SK-N-SH (cell line): ENCODE measurements around the gene SORBS1. TPM values are rescaled to one million over a fixed set of nuclear protein-coding genes. Genes with fewer than 3 reads are reported as not detected.

Source experiments
- CTCF ChIA-PET: fragments of 300-600, 350-600 bp; formaldehyde crosslinking; extraction: SDS; loops from one replicate; lab custom pipeline; 2021; lab: Yijun Ruan, JAX
- POLR2A ChIA-PET: fragments of 350-600 bp; sonication (Branson Sonifier 250); formaldehyde crosslinking; extraction: SDS; loops from one replicate; lab custom pipeline; 2020; ENCODE audit warnings: antibody characterized with exemption, inconsistent platforms; lab: Yijun Ruan, JAX
- DNase-seq: peaks from one replicate; pipeline ENCODE4 v3.0.0; 2012
- H2AFZ ChIP-seq: fragments of 200-600 bp; sonication (generic); 2 replicates; pipeline ENCODE4 v1.8.1; 2016; ENCODE audit warnings: antibody characterized with exemption, mild to moderate bottlenecking, low read depth
- H3F3A ChIP-seq: fragments of 200-600 bp; sonication (generic); replicated peaks from 2 replicates; pipeline ENCODE3; 2016; ENCODE audit warnings: antibody characterized with exemption, mild to moderate bottlenecking; ENCODE audit not compliant: insufficient read depth
- H3K27ac ChIP-seq, 2 experiments: fragments of 200-500 bp in 1 of 2; fragments of 200-600 bp in 1 of 2; sonication (Bioruptor generic) in 1 of 2; sonication (generic), shearing (Covaris generic) in 1 of 2; 2 replicates each; pipeline versions ENCODE4 v1.5.1 to v1.6.1; 2014 to 2016; ENCODE audit warnings: low read depth in 2 of 2, inconsistent platforms in 1 of 2, low read length in 1 of 2, mild to moderate bottlenecking in 1 of 2, mixed read lengths in 1 of 2
- H3K27me3 ChIP-seq: fragments of 200-600 bp; sonication (generic), shearing (Covaris generic); 2 replicates; pipeline ENCODE4 v1.6.1; 2016; ENCODE audit warnings: mixed run types; ENCODE audit not compliant: insufficient read depth
- H3K36me3 ChIP-seq, 2 experiments: fragments of 200-500 bp in 1 of 2; fragments of 200-600 bp in 1 of 2; sonication (Bioruptor generic) in 1 of 2; sonication (generic) in 1 of 2; replicated peaks in 1 of 2; 2 replicates each; pipeline versions ENCODE3 to v1.5.1; 2014 to 2016; ENCODE audit warnings: low read length in 1 of 2, mild to moderate bottlenecking in 1 of 2; ENCODE audit not compliant: insufficient read depth in 2 of 2, control insufficient read depth in 1 of 2
- H3K4me1 ChIP-seq, 2 experiments: fragments of 200-500 bp in 1 of 2; fragments of 200-600 bp in 1 of 2; sonication (Bioruptor generic) in 1 of 2; sonication (generic), shearing (Covaris generic) in 1 of 2; 2 replicates each; pipeline versions ENCODE4 v1.5.1 to v1.6.1; 2014 to 2016; ENCODE audit warnings: low read depth in 1 of 2, low read length in 1 of 2, mixed run types in 1 of 2; ENCODE audit not compliant: insufficient read depth in 2 of 2, control insufficient read depth in 1 of 2
- H3K4me2 ChIP-seq: fragments of 200-600 bp; sonication (generic), shearing (Covaris generic); 2 replicates; pipeline ENCODE4 v1.6.1; 2017; ENCODE audit warnings: mixed run types
- H3K4me3 ChIP-seq, 2 experiments: fragments of 200-500 bp in 1 of 2; fragments of 200-600 bp in 1 of 2; sonication (Bioruptor generic) in 1 of 2; sonication (generic), shearing (Covaris generic) in 1 of 2; 2 replicates each; pipeline versions ENCODE4 v1.5.1 to v1.8.1; 2014 to 2016; ENCODE audit warnings: low read depth in 2 of 2, inconsistent platforms in 1 of 2, low read length in 1 of 2, mild to moderate bottlenecking in 1 of 2, mixed read lengths in 1 of 2, moderate library complexity in 1 of 2
- H3K79me2 ChIP-seq: fragments of 200-600 bp; sonication (generic); 2 replicates; pipeline ENCODE4 v1.8.1; 2017; ENCODE audit warnings: mild to moderate bottlenecking; ENCODE audit not compliant: insufficient read depth
- H3K9ac ChIP-seq: fragments of 200-600 bp; sonication (generic); 2 replicates; pipeline ENCODE4 v1.6.1; 2017; ENCODE audit warnings: mixed run types
- H3K9me2 ChIP-seq: fragments of 200-600 bp; sonication (generic); 2 replicates; pipeline ENCODE4 v1.6.1; 2017; ENCODE audit warnings: mixed run types
- H3K9me3 ChIP-seq: fragments of 200-600 bp; sonication (generic); 2 replicates; pipeline ENCODE4 v1.6.1; 2017; ENCODE audit warnings: mixed run types, mild to moderate bottlenecking, moderate library complexity
- H4K20me1 ChIP-seq: fragments of 200-600 bp; sonication (generic); 2 replicates; pipeline ENCODE4 v1.6.1; 2017; ENCODE audit warnings: mild to moderate bottlenecking, mixed run types; ENCODE audit not compliant: insufficient read depth
- CTCF ChIP-seq: fragments of 200-600 bp; sonication (generic); IDR thresholded peaks from 2 replicates; pipeline ENCODE4 v1.6.1; 2017; ENCODE audit warnings: antibody characterized with exemption, mild to moderate bottlenecking, moderate library complexity
- EP300 ChIP-seq, 2 experiments: IDR thresholded peaks; 2 replicates each; pipeline versions ENCODE4 v1.4.0 to v1.6.1; 2012; ENCODE audit warnings: borderline replicate concordance in 1 of 2, low read depth in 1 of 2, low read length in 1 of 2
- EZH2phosphoT487 ChIP-seq: fragments of 200-600 bp; sonication (generic); IDR thresholded peaks from 2 replicates; pipeline ENCODE4 v1.6.1; 2017; ENCODE audit warnings: low read depth, mixed run types, mild to moderate bottlenecking, antibody characterized with exemption, moderate library complexity, borderline replicate concordance
- FOXM1 ChIP-seq: IDR thresholded peaks from 2 replicates; pipeline ENCODE4 v1.4.0; 2012; ENCODE audit warnings: low read depth, mild to moderate bottlenecking
- GATA2 ChIP-seq: sonication (generic); formaldehyde crosslinking; IDR thresholded peaks from 2 replicates; pipeline ENCODE4 v1.5.0; 2020; ENCODE audit warnings: mild to moderate bottlenecking, missing genetic modification reagents
- JUND ChIP-seq: IDR thresholded peaks from 2 replicates; pipeline ENCODE4 v1.4.0; 2012
- MAX ChIP-seq: IDR thresholded peaks from 2 replicates; pipeline ENCODE4 v1.4.0; 2012; ENCODE audit warnings: low read depth
- MEF2A ChIP-seq: IDR thresholded peaks from 2 replicates; pipeline ENCODE4 v1.4.0; 2012; ENCODE audit warnings: low read depth, borderline replicate concordance
- NRF1 ChIP-seq: IDR thresholded peaks from 2 replicates; pipeline ENCODE4 v1.6.1; 2012; ENCODE audit warnings: low read depth, mild to moderate bottlenecking, low read length
- RCOR1 ChIP-seq: fragments of 150-350 bp; IDR thresholded peaks from 2 replicates; pipeline ENCODE4 v1.6.1; 2017; ENCODE audit warnings: antibody characterized with exemption, low read length
- REST ChIP-seq: IDR thresholded peaks from 2 replicates; pipeline ENCODE4 v1.6.1; 2012; ENCODE audit warnings: mild to moderate bottlenecking, low read depth, low read length, moderate library complexity
- RXRA ChIP-seq: IDR thresholded peaks from 2 replicates; pipeline ENCODE4 v1.4.0; 2012; ENCODE audit warnings: low read depth, mild to moderate bottlenecking, borderline replicate concordance
- SIN3A ChIP-seq: IDR thresholded peaks from 2 replicates; pipeline ENCODE4 v1.6.1; 2012; ENCODE audit warnings: low read depth, mild to moderate bottlenecking, low read length, moderate library complexity, borderline replicate concordance
- SMC3 ChIP-seq: IDR thresholded peaks from 2 replicates; pipeline ENCODE4 v1.6.1; 2012; ENCODE audit warnings: low read depth, low read length, improper control_type of control experiment
- TCF12 ChIP-seq: IDR thresholded peaks from 2 replicates; pipeline ENCODE4 v1.4.0; 2012
- TEAD4 ChIP-seq: IDR thresholded peaks from 2 replicates; pipeline ENCODE4 v1.4.0; 2012; ENCODE audit warnings: mild to moderate bottlenecking, borderline replicate concordance; ENCODE audit not compliant: insufficient read depth
- USF1 ChIP-seq: IDR thresholded peaks from 2 replicates; pipeline ENCODE4 v1.4.0; 2012; ENCODE audit warnings: low read depth, borderline replicate concordance
- USF2 ChIP-seq: fragments of 150-350 bp; IDR thresholded peaks from 2 replicates; pipeline ENCODE4 v1.6.1; 2017; ENCODE audit warnings: antibody characterized with exemption, low read length, low read depth, borderline replicate concordance
- YY1 ChIP-seq: IDR thresholded peaks from 2 replicates; pipeline ENCODE4 v1.4.0; 2012; ENCODE audit warnings: low read depth, mild to moderate bottlenecking
- WGBS: methylation state at CpG from one replicate; pipeline ENCODE4 v1.1.6; 2017; ENCODE audit warnings: low lambda C conversion rate; 5-methylcytosine and 5-hydroxymethylcytosine counted together
- polyA plus RNA-seq, 3 experiments: library from polyadenylated mRNA; depleted of rRNA; stranded (reverse); fragments of >200 nt; gene quantifications; 2 replicates each; pipeline ENCODE4 v1.2.3, GENCODE V29; 2012

The SORBS1 gene
- polyA plus RNA-seq, 1 of the 3 experiments (the other 2 are of a cell fraction) = 0.36 TPM

GRCh38 chr10:95388109-95388471 is 173.1 kb downstream of the SORBS1 start:
- Histone ChIP-seq H3K4me3 (no peak overlapping the region), H2AFZ (no peak overlapping the region), H3K4me2 (no peak overlapping the region), H3K36me3 (no peaks in the 10 kb centered on the region), H3K9me2 (no peaks in the 10 kb centered on the region), H3K79me2 (no peaks in the 10 kb centered on the region), H3K4me1 (no peaks in the 10 kb centered on the region), H3K27ac (no peak overlapping the region), H3F3A (no peaks in the 10 kb centered on the region), H4K20me1 (no peaks in the 10 kb centered on the region), H3K9me3 (no peaks in the 10 kb centered on the region), H3K9ac (no peak overlapping the region), H3K27me3 (no peaks in the 10 kb centered on the region; the same call in 1 of the 2 replicates)
- POLR2A ChIA-PET = interaction anchor here (1.3 kb wide), 1 partner anchor 12 kb away, joined by 3 read pairs; no protein-coding TSS in a partner anchor
- no peak for DNase-seq
- CTCF ChIA-PET = interaction anchor here (1.0 to 7.7 kb wide), 4 partner anchors 14 to 43 kb away, joined by 3 to 61 read pairs (median 4); no protein-coding TSS in a partner anchor
- TF ChIP-seq TCF12 (no peak), USF1 (no peak), CTCF (no peak), SMC3 (no peak), NRF1 (no peak), FOXM1 (no peak), SIN3A (no peak), MEF2A (no peak), REST (no peak), RXRA (no peak), YY1 (no peak), USF2 (no peak), MAX (no peak), GATA2 (no peak), EP300 (IDR thresholded peaks at IDR 0.05; ENCODE audit: borderline replicate concordance in 1 of 2, low read depth in 1 of 2, low read length in 1 of 2) (no peak), EZH2phosphoT487 (no peak), TEAD4 (no peak), RCOR1 (no peak), JUND (no peak)
- 60% methylated on average over 5 of the region's 5 CpGs for WGBS
